ENCODE data around the gene C2CD4C. TPM values are rescaled to one million over a fixed set of nuclear protein-coding genes. Genes with fewer than 3 reads are reported as not detected.
A peak's percentile ranks its signal among the peaks of the same experiment; 100 is the strongest.
"Not testable (repeated sequence)": the region's sequence is repeated elsewhere in the genome, so short reads cannot be mapped to it uniquely, and the experiment has no call there.

The C2CD4C gene
- total RNA-seq, 3 donors from 2014 or later (not counting 1 experiment from before 2014, with no cell fraction given), result not detected

- H3K4me3 Mint-ChIP-seq; DNase-seq; H3K9me3 Mint-ChIP-seq; H3K9me3 ChIP-seq (ENCODE audit: control insufficient read depth, insufficient read depth, low read length); ATAC-seq; H3K27ac ChIP-seq (ENCODE audit: low read length); H3K4me3 ChIP-seq (ENCODE audit: low read length); H3K36me3 ChIP-seq (ENCODE audit: control insufficient read depth, insufficient read depth, low read length); H3K4me1 ChIP-seq (ENCODE audit: control insufficient read depth, insufficient read depth, low read length); H3K36me3 Mint-ChIP-seq; intact Hi-C loops (cut with micrococcal nuclease); H3K27ac Mint-ChIP-seq: not testable (repeated sequence)
- Mint-ChIP-seq H3K4me1 (peaks cover 0 to 24% of the 10 kb centered on the region in 2 donors), H3K27me3 (ENCODE audit: low read depth in 2 of 2) (peaks cover 21 to 27% of the 10 kb centered on the region in 2 donors)
- peaks cover 14% of the 10 kb centered on the region for H3K27me3 ChIP-seq (ENCODE audit: control insufficient read depth, insufficient read depth, low read length)
- 94% methylated on average over 5 of the region's 17 CpGs for WGBS (ENCODE audit: insufficient coverage)
Measured at GRCh38 chr19:380618-381219, 28.2 kb downstream of the C2CD4C start.

DNA sequence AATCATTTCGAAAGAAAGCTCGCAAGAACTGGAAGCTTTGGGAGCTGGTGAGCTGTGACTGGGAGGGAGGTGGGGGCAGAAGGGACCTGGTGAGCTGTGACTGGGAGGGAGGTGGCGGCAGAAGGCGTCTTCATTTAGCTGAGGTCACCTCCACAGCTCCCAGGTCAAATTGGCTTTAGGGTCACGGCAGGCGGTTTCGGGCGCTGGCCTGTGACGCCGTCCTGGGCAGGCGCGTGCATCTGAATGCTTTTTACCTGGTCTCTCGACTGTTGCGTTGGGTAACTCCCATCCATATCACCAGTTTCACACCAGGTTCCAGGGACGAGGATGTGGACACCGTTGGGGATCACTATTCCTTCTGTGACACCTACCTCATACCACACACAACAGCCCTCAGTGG is 29.2 kb downstream of the C2CD4C start:
- Histone ChIP-seq H3K4me1 (ENCODE audit: control insufficient read depth, insufficient read depth, low read length) (no peaks in the 10 kb centered on the region), H3K27me3 (ENCODE audit: control insufficient read depth, insufficient read depth, low read length) (peaks cover 14% of the 10 kb centered on the region), H3K36me3 (ENCODE audit: control insufficient read depth, insufficient read depth, low read length) (no peaks in the 10 kb centered on the region), H3K4me3 (ENCODE audit: low read length) (no peak overlapping the region), H3K9me3 (ENCODE audit: control insufficient read depth, insufficient read depth, low read length) (no peaks in the 10 kb centered on the region), H3K27ac (ENCODE audit: low read length) (no peak overlapping the region)
- Mint-ChIP-seq H3K4me3 (no peak overlapping the region), H3K4me1 (peaks cover 0 to 24% of the 10 kb centered on the region in 2 donors), H3K27me3 (ENCODE audit: low read depth in 2 of 2) (peaks cover 20 to 23% of the 10 kb centered on the region in 2 donors), H3K36me3 (no peaks in the 10 kb centered on the region), H3K9me3 (peaks cover 0 to 5% of the 10 kb centered on the region in 2 donors), H3K27ac (no peak overlapping the region)
- ATAC-seq (no peak), DNase-seq (no peak)
- intact Hi-C loops (cut with micrococcal nuclease), result no loop called here
- TF ChIP-seq, protein P1, sequence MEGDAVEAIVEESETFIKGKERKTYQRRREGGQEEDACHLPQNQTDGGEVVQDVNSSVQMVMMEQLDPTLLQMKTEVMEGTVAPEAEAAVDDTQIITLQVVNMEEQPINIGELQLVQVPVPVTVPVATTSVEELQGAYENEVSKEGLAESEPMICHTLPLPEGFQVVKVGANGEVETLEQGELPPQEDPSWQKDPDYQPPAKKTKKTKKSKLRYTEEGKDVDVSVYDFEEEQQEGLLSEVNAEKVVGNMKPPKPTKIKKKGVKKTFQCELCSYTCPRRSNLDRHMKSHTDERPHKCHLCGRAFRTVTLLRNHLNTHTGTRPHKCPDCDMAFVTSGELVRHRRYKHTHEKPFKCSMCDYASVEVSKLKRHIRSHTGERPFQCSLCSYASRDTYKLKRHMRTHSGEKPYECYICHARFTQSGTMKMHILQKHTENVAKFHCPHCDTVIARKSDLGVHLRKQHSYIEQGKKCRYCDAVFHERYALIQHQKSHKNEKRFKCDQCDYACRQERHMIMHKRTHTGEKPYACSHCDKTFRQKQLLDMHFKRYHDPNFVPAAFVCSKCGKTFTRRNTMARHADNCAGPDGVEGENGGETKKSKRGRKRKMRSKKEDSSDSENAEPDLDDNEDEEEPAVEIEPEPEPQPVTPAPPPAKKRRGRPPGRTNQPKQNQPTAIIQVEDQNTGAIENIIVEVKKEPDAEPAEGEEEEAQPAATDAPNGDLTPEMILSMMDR (IDR thresholded peaks at IDR 0.05), result no peak
- WGBS (ENCODE audit: insufficient coverage), result 88% methylated on average over 16 of the region's 16 CpGs

DNA sequence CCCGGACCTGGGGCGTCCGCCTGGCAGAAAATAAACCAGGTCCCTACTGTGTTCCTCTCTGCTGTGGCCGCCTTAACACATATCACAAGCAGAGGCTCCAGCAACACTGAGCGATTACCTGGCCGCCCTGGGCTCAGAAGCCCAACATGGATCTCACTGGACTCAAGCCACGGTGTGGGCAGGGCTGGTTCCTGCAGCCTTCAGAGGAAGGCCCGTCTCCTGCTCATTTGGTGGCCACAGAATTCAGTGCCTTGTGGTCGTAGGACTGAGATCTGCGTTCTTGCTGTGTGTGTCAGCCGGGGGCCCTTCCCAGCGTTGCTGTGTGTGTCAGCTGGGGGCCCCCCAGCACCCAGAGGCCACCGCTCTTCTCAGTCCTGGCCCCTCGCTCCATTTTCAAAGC is 30.2 kb downstream of the C2CD4C start:
- H3K9me3 Mint-ChIP-seq, result peaks cover 0 to 5% of the 10 kb centered on the region in 2 donors
- intact Hi-C loops (cut with micrococcal nuclease), result no loop called here
- peaks cover 0 to 20% of the 10 kb centered on the region in 2 donors for H3K4me1 Mint-ChIP-seq
- no peak overlapping the region for H3K27ac Mint-ChIP-seq
- no peaks in the 10 kb centered on the region for H3K4me1 ChIP-seq (ENCODE audit: control insufficient read depth, insufficient read depth, low read length)
- peaks cover 14% of the 10 kb centered on the region in 2 donors for H3K27me3 Mint-ChIP-seq (ENCODE audit: low read depth in 2 of 2)
- H3K36me3 Mint-ChIP-seq, result no peaks in the 10 kb centered on the region
- no peak overlapping the region for H3K4me3 Mint-ChIP-seq
- H3K9me3 ChIP-seq (ENCODE audit: control insufficient read depth, insufficient read depth, low read length), result no peaks in the 10 kb centered on the region
- ATAC-seq, result no peak
- no peak for DNase-seq
- peaks cover 8% of the 10 kb centered on the region for H3K27me3 ChIP-seq (ENCODE audit: control insufficient read depth, insufficient read depth, low read length)
- WGBS (ENCODE audit: insufficient coverage), result 90% methylated on average over 14 of the region's 14 CpGs
- TF ChIP-seq, protein P1 (IDR thresholded peaks at IDR 0.05), result no peak
- no peak overlapping the region for H3K27ac ChIP-seq (ENCODE audit: low read length)
- H3K4me3 ChIP-seq (ENCODE audit: low read length), result no peak overlapping the region
- H3K36me3 ChIP-seq (ENCODE audit: control insufficient read depth, insufficient read depth, low read length), result no peaks in the 10 kb centered on the region

DNA sequence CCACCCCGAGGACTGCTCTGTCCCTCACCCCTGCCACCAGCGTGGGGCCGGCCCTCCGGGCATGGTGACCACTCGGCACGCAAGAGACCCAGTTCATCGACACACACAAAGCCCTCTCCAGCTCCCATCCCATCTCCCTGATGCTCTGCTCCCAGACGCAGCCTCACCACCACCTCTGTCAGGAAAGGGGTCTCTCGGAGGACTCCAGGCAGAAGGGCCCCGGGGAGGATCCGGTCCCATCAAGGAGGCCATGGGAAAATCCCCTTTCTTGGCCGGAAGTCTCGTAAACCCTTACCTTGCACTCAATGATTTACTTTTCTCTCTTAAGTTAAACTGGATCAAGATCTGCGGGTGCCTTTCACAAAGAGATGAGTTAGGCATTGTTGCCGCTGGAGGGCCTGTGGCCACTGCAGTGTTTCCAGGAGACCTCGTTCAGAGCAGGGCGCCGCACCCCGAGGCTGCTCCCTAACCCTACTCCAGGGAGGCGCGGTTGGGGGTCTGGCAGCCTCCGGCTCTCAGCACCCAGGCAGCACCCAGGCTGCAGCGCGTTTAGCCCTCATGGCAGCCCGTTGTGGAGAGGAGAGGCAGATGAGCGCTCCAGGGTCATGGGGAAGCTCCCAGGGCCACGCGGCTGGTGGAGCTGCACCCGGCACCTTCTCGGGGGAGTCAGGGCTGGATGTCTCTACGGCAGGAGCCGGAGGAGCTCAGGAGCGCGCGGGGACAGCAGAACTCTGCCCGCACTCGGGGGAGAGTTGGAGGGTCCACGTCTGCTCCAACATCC is 31.0 kb downstream of the C2CD4C start:
- 81% methylated on average over 38 of the region's 38 CpGs for WGBS (ENCODE audit: insufficient coverage)
- Mint-ChIP-seq H3K4me1 (peaks cover 0 to 15% of the 10 kb centered on the region in 2 donors), H3K4me3 (no peak overlapping the region), H3K36me3 (no peaks in the 10 kb centered on the region), H3K27ac (peak overlapping the region in 1 of 2 donors; percentile 82), H3K9me3 (peaks cover 0 to 5% of the 10 kb centered on the region in 2 donors), H3K27me3 (ENCODE audit: low read depth in 2 of 2) (peaks cover 7 to 10% of the 10 kb centered on the region in 2 donors)
- no peaks in the 10 kb centered on the region for H3K36me3 ChIP-seq (ENCODE audit: control insufficient read depth, insufficient read depth, low read length)
- H3K27ac ChIP-seq (ENCODE audit: low read length), result no peak overlapping the region
- H3K27me3 ChIP-seq (ENCODE audit: control insufficient read depth, insufficient read depth, low read length), result peaks cover 1% of the 10 kb centered on the region
- TF ChIP-seq, protein P1 (IDR thresholded peaks at IDR 0.05), result no peak
- no peak overlapping the region for H3K4me3 ChIP-seq (ENCODE audit: low read length)
- H3K4me1 ChIP-seq (ENCODE audit: control insufficient read depth, insufficient read depth, low read length), result no peaks in the 10 kb centered on the region
- intact Hi-C loops (cut with micrococcal nuclease), result no loop called here
- no peak for ATAC-seq
- H3K9me3 ChIP-seq (ENCODE audit: control insufficient read depth, insufficient read depth, low read length), result no peaks in the 10 kb centered on the region
- no peak for DNase-seq

Measured in natural killer cell (primary cell).